Cerebellar cortex (tissue), 1 donor: ENCODE measurements around the gene ZNF414.

Source experiments
- DNase-seq: peaks from one replicate; pipeline ENCODE4 v3.0.0-alpha.2; 2015; ENCODE audit warnings: low spot score

The ZNF414 gene

GRCh38 chr19:8463365-8463764, 50.6 kb downstream of the ZNF414 start:
- no peak for DNase-seq

DNA sequence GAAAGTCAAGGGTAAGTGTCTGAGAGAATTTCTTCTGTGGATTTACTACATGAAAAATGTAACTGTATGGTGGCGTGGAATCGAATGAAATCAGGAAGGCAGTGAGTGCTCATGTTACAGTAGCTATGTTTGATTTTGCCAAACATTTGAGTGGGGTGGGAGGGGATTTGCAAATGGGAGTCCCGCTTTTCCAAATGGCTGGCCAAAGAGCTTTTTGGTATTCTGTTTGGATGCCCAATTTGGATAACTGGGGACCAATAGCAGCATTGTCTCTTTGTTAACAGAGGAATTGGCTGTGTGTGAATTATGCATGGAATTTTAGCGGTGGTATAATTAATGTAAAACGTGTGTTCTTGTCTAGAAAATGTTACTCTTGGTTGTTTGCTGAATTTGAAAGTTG, 51.4 kb downstream of the ZNF414 start:
- DNase-seq: no peak

DNA sequence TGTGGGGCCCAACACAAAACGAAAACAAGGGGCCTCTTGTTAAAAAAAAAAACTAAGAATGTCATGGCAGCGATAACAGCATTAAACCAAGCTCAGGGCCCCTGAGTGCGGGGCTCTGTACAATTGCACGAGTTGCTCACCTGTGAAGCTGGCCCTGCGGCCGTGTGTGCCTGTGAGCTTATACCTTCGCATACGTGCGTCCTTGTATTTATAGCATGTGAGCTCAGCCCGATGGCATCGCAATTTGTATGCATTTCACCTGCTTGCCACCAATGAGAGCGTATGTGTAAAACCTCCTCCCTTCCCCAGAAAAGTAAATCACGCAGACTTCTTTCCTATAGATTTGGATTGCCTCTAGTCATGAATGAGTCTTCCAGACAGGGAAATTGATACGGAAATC, 52.1 kb downstream of the ZNF414 start:
- no peak for DNase-seq

DNA sequence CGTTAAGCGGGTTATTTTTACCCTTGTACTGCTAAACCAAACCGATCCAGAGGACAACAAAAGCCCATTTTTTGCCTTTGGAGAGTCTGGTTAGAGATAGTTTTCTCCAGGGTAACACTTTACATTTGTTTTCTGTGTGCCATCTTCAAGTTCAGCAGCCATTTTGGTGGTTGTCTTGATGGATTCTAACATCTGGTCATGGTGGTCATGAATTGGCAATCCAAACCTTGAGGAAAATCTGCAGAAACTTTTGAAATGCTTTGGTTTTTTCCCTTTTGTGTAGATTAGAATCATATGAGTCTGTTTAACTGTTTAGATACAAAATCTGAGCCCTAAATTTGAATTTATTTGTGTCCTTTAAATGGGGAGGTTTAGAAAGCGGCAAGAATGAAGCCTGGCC, 52.6 kb downstream of the ZNF414 start:
- no peak for DNase-seq

- no peak for DNase-seq
Measured at GRCh38 chr19:8460516-8461298, 53.3 kb downstream of the ZNF414 start.
